A549 (cell line): ENCODE measurements around the gene CNNM2. TPM values are rescaled to one million over a fixed set of nuclear protein-coding genes. Genes with fewer than 3 reads are reported as not detected.
"Not testable (repeated sequence)": the region's sequence is repeated elsewhere in the genome, so short reads cannot be mapped to it uniquely, and the experiment has no call there.

Experiments used
- ATAC-seq, 2 experiments: fragments of 200-7000 bp in 1 of 2; fragments of >200 bp in 1 of 2; cut with Nextera tagmentation in 1 of 2; cut with Tn5 transposase in 1 of 2; 3 replicates each; pipeline versions ENCODE4 v1.8.0 to v1.9.1; 2018 to 2020; ENCODE audit warnings: mild to moderate bottlenecking in 1 of 2, moderate library complexity in 1 of 2
- CTCF ChIA-PET: fragments of 300-600 bp; sonication (Branson Sonifier 250); formaldehyde crosslinking; extraction: SDS; loops from one replicate; lab custom pipeline; 2021; ENCODE audit warnings: antibody characterized with exemption, inconsistent platforms; lab: Yijun Ruan, JAX
- POLR2A ChIA-PET: fragments of 350-600 bp; formaldehyde crosslinking; extraction: SDS; loops from one replicate; lab custom pipeline; 2021; ENCODE audit warnings: antibody characterized with exemption, inconsistent platforms; lab: Yijun Ruan, JAX
- DNase-seq, 2 experiments: peaks; one replicate each; pipeline versions ENCODE4 v3.0.0 to v3.0.0-alpha.2; 2011 to 2016; ENCODE audit warnings: low read depth in 1 of 2, low spot score in 1 of 2
- FAIRE-seq: peaks from 2 replicates; lab custom pipeline; 2011; peaks lifted over from hg19 to GRCh38; lab: Jason Lieb, UNC
- H3K27ac ChIP-seq, 2 experiments: fragments of >200 bp; sonication (Bioruptor Twin); formaldehyde crosslinking; 3 replicates each; pipeline ENCODE4 v1.5.1; 2016 to 2017
- H3K4me1 ChIP-seq: fragments of >200 bp; sonication (Bioruptor Twin); formaldehyde crosslinking; 3 replicates; pipeline ENCODE4 v1.6.1; 2016
- H3K4me2 ChIP-seq: fragments of >200 bp; sonication (Bioruptor Twin); formaldehyde crosslinking; 3 replicates; pipeline ENCODE4 v1.6.1; 2016
- H3K4me3 ChIP-seq: fragments of >200 bp; sonication (Bioruptor Twin); formaldehyde crosslinking; 3 replicates; pipeline ENCODE4 v1.5.1; 2016
- H3K9me3 ChIP-seq: fragments of >200 bp; sonication (Bioruptor Twin); formaldehyde crosslinking; 3 replicates; pipeline ENCODE4 v1.6.1; 2016
- FOXS1 ChIP-seq: fragments of 250-450 bp; sonication (Bioruptor Pico); IDR thresholded peaks from 2 replicates; pipeline ENCODE4 v1.5.0; 2020; ENCODE audit warnings: mild to moderate bottlenecking, moderate library complexity
- HMGXB4 ChIP-seq: fragments of 250-450 bp; sonication (Bioruptor Pico); IDR thresholded peaks from 2 replicates; pipeline ENCODE4 v1.5.0; 2021; ENCODE audit warnings: mild to moderate bottlenecking, moderate library complexity, borderline replicate concordance
- MAFK ChIP-seq: fragments of 450-650 bp; IDR thresholded peaks from 2 replicates; pipeline ENCODE4 v1.6.1; 2014; ENCODE audit not compliant: partially characterized antibody
- MAX ChIP-seq: IDR thresholded peaks from 2 replicates; pipeline ENCODE4 v1.6.1; 2012
- NPAS2 ChIP-seq: fragments of 250-450 bp; sonication (Bioruptor Pico); IDR thresholded peaks from 2 replicates; pipeline ENCODE4 v1.8.0; 2022; ENCODE audit warnings: mild to moderate bottlenecking, moderate library complexity, borderline replicate concordance
- PHF8 ChIP-seq: fragments of 200-600 bp; sonication (generic); IDR thresholded peaks from 2 replicates; pipeline ENCODE4 v1.6.1; 2016; ENCODE audit warnings: low read depth, mild to moderate bottlenecking, antibody characterized with exemption, moderate library complexity, borderline replicate concordance
- RAD21 ChIP-seq, 2 experiments: fragments of >200 bp in 1 of 2; sonication (Bioruptor Twin) in 1 of 2; formaldehyde crosslinking in 1 of 2; IDR thresholded peaks in 1 of 2; conservative IDR thresholded peaks in 1 of 2; 2 replicates in 1 of 2; 3 replicates in 1 of 2; pipeline ENCODE4 v1.6.1; 2012 to 2018; ENCODE audit warnings: inconsistent platforms in 1 of 2
- RARB ChIP-seq: fragments of 250-450 bp; sonication (Bioruptor Pico); IDR thresholded peaks from 2 replicates; pipeline ENCODE4 v1.8.0; 2021; ENCODE audit warnings: mild to moderate bottlenecking, moderate library complexity
- RCOR1 ChIP-seq: fragments of 150-350 bp; IDR thresholded peaks from 2 replicates; pipeline ENCODE4 v1.6.1; 2014; ENCODE audit warnings: antibody characterized with exemption, low read length, low read depth
- SREBF2 ChIP-seq: fragments of 450-650 bp; IDR thresholded peaks from 2 replicates; pipeline ENCODE4 v1.6.1; 2014; ENCODE audit warnings: mild to moderate bottlenecking, moderate library complexity
- TFCP2L1 ChIP-seq: fragments of 250-450 bp; sonication (Bioruptor Pico); IDR thresholded peaks from 2 replicates; pipeline ENCODE4 v1.5.0; 2021; ENCODE audit warnings: mild to moderate bottlenecking
- WGBS: methylation state at CpG from one replicate; pipeline ENCODE4 v1.1.6; 2017; ENCODE audit errors: missing lambda C conversion rate; 5-methylcytosine and 5-hydroxymethylcytosine counted together
- polyA plus RNA-seq, 4 experiments: library from polyadenylated mRNA; depleted of rRNA in 3 of 4; stranded (reverse); fragments of >200 nt; fragmentation: RNase III in 1 of 4; extraction: RNeasy Plus Mini Kit Qiagen cat#74134 plus additional on column Dnase treatment in 1 of 4; gene quantifications; 2 replicates in 3 of 4; 3 replicates in 1 of 4; pipeline ENCODE4 v1.2.3, GENCODE V29; 2011 to 2017

Gene CNNM2
- polyA plus RNA-seq, 2 of the 4 experiments (the other 2 are of a cell fraction) = 6.4 to 6.9 TPM

GRCh38 chr10:102970562-102971340 lies 52.7 kb downstream of the CNNM2 start:
- WGBS = 87% methylated on average over 1 of the region's 1 CpG
- no peaks in the 10 kb centered on the region for H3K9me3 ChIP-seq
- peak in 1 of 2 experiments; percentile 46; a peak in 2 of 6 replicates for ATAC-seq
- peaks cover 14% of the 10 kb centered on the region for H3K4me1 ChIP-seq
- TF ChIP-seq MAX (no peak), HMGXB4 (no peak), NPAS2 (CRISPR knock-in tag) (no peak), FOXS1 (CRISPR knock-in tag) (no peak)
- ChIA-PET CTCF (no interaction called here), POLR2A (no interaction called here)
- no peak overlapping the region for H3K4me2 ChIP-seq
- no peak for DNase-seq
- no peak overlapping the region for H3K4me3 ChIP-seq
- FAIRE-seq = no peak
- no peak overlapping the region for H3K27ac ChIP-seq

- POLR2A ChIA-PET = no interaction called here
- CTCF ChIA-PET = interaction anchor here (1.3 kb wide), 1 partner anchor 9 kb away, joined by 3 read pairs; no protein-coding TSS in a partner anchor
- TF ChIP-seq MAFK (peak; percentile 22), TFCP2L1 (CRISPR knock-in tag) (no peak), RARB (CRISPR knock-in tag) (no peak), SREBF2 (no peak), RAD21 (conservative IDR thresholded peaks at IDR 0.05 in 1 of 2, IDR thresholded peaks at IDR 0.05 in 1 of 2) (no peak)
- peaks cover 13% of the 10 kb centered on the region; the same call in 2 of the 3 replicates for H3K4me1 ChIP-seq
- no peak for FAIRE-seq
- H3K4me2 ChIP-seq = peak overlapping the region; percentile 18; the same call in 2 of the 3 replicates
- no peak; a peak in 1 of 6 replicates for ATAC-seq
- H3K4me3 ChIP-seq = no peak overlapping the region
- 62% methylated on average over 2 of the region's 2 CpGs for WGBS
- H3K27ac ChIP-seq = no peak overlapping the region
- H3K9me3 ChIP-seq = no peaks in the 10 kb centered on the region
- no peak for DNase-seq
Observed at GRCh38 chr10:102975483-102976379, 57.6 kb downstream of the CNNM2 start.

- H3K4me2 ChIP-seq = peak overlapping the region; percentile 18; the same call in 2 of the 3 replicates
- ATAC-seq, H3K9me3 ChIP-seq, DNase-seq, FAIRE-seq, H3K27ac ChIP-seq, POLR2A ChIA-PET, H3K4me3 ChIP-seq: not testable (repeated sequence)
- CTCF ChIA-PET = interaction anchor here (0.9 kb wide), 1 partner anchor 9 kb away, joined by 3 read pairs; no protein-coding TSS in a partner anchor
- 96% methylated on average over 2 of the region's 3 CpGs for WGBS
- peaks cover 13% of the 10 kb centered on the region; the same call in 2 of the 3 replicates for H3K4me1 ChIP-seq
Observed at GRCh38 chr10:102976380-102976726, 58.3 kb downstream of the CNNM2 start.

- ATAC-seq (no peak), FAIRE-seq (no peak), DNase-seq (no peak)
- 91% methylated on average over 2 of the region's 2 CpGs for WGBS
- H3K4me2 ChIP-seq = no peak overlapping the region
- POLR2A ChIA-PET = no interaction called here
- 0 out of 3 replicates have a peak, but pooled peaks cover 3% of the 10 kb centered on the region for H3K4me1 ChIP-seq
- TF ChIP-seq RCOR1 (no peak), PHF8 (no peak), MAX (no peak)
- no peak overlapping the region for H3K4me3 ChIP-seq
- H3K27ac ChIP-seq = no peak overlapping the region
- no peaks in the 10 kb centered on the region for H3K9me3 ChIP-seq
- CTCF ChIA-PET = no interaction called here
Observed at GRCh38 chr10:102982296-102982695, 64.2 kb downstream of the CNNM2 start.
